Neuronal stem cell (in vitro differentiated cells): ENCODE data around the gene ETFDH.
A peak's percentile ranks its signal among the peaks of the same experiment; 100 is the strongest.

ENCODE experiments used
- DNase-seq: peaks from one replicate; pipeline ENCODE4 v3.0.0-alpha.2; 2013; ENCODE audit warnings: low spot score
- H2AFZ ChIP-seq: one replicate; pipeline ENCODE4 v1.6.1; 2013; ENCODE audit warnings: mild to moderate bottlenecking, low read length, inconsistent platforms
- H2AK5ac ChIP-seq: 2 replicates; pipeline ENCODE4 v1.6.1; 2013; ENCODE audit warnings: low read depth, mild to moderate bottlenecking, inconsistent platforms, low read length, moderate library complexity, mixed read lengths
- H2BK120ac ChIP-seq: 2 replicates; pipeline ENCODE4 v1.6.1; 2013; ENCODE audit warnings: low read depth, mild to moderate bottlenecking, inconsistent platforms, low read length, moderate library complexity, mixed read lengths
- H2BK12ac ChIP-seq: one replicate; pipeline ENCODE4 v1.6.1; 2013; ENCODE audit warnings: low read length, inconsistent platforms
- H2BK15ac ChIP-seq: 2 replicates; pipeline ENCODE4 v1.6.1; 2013; ENCODE audit warnings: mild to moderate bottlenecking, low read length, inconsistent platforms, mixed read lengths
- H2BK5ac ChIP-seq: one replicate; pipeline ENCODE4 v1.6.1; 2013; ENCODE audit warnings: inconsistent platforms, mild to moderate bottlenecking, low read length, moderate library complexity
- H3K14ac ChIP-seq: one replicate; pipeline ENCODE4 v1.6.1; 2013; ENCODE audit warnings: low read length, inconsistent platforms
- H3K18ac ChIP-seq: 2 replicates; pipeline ENCODE4 v1.6.1; 2013; ENCODE audit warnings: low read length, inconsistent platforms
- H3K23ac ChIP-seq: 2 replicates; pipeline ENCODE4 v1.6.1; 2013; ENCODE audit warnings: low read depth, mild to moderate bottlenecking, mixed read lengths, low read length, inconsistent platforms; ENCODE audit not compliant: poor library complexity
- H3K27ac ChIP-seq: replicated peaks from 3 replicates; pipeline ENCODE4 v1.5.1; 2013; ENCODE audit warnings: low read length, inconsistent platforms
- H3K27me3 ChIP-seq, 3 experiments: 2 replicates each; pipeline ENCODE4 v1.6.1; 2013; ENCODE audit warnings: low read length in 3 of 3, mild to moderate bottlenecking in 2 of 3, inconsistent platforms in 1 of 3, low read depth in 1 of 3, mixed read lengths in 1 of 3, moderate library complexity in 1 of 3; ENCODE audit not compliant: control insufficient read depth in 3 of 3, insufficient read depth in 3 of 3
- H3K36me3 ChIP-seq, 2 donors: replicated peaks in 1 of 2; 2 replicates each; pipeline ENCODE4 v1.6.1; 2013; ENCODE audit warnings: low read length in 2 of 2; ENCODE audit not compliant: control insufficient read depth in 2 of 2, insufficient read depth in 2 of 2
- H3K4ac ChIP-seq: 2 replicates; pipeline ENCODE4 v1.6.1; 2013; ENCODE audit warnings: inconsistent platforms, mild to moderate bottlenecking, low read length, moderate library complexity
- H3K4me1 ChIP-seq, 2 donors: 1 replicate in 1 of 2; 2 replicates in 1 of 2; pipeline ENCODE4 v1.6.1; 2013; ENCODE audit warnings: low read length in 2 of 2, low read depth in 1 of 2; ENCODE audit not compliant: control insufficient read depth in 2 of 2, insufficient read depth in 1 of 2
- H3K4me2 ChIP-seq: one replicate; pipeline ENCODE4 v1.6.1; 2013; ENCODE audit warnings: mild to moderate bottlenecking, low read length, inconsistent platforms; ENCODE audit not compliant: insufficient read depth, poor library complexity, severe bottlenecking
- H3K4me3 ChIP-seq, 2 donors: 2 replicates each; pipeline ENCODE4 v1.5.1; 2013; ENCODE audit warnings: low read length in 2 of 2, mild to moderate bottlenecking in 2 of 2, inconsistent platforms in 1 of 2, moderate library complexity in 1 of 2
- H3K79me1 ChIP-seq: one replicate; pipeline ENCODE4 v1.6.1; 2013; ENCODE audit warnings: low read depth, mild to moderate bottlenecking, inconsistent platforms, low read length, moderate library complexity
- H3K9ac ChIP-seq: one replicate; pipeline ENCODE4 v1.6.1; 2013; ENCODE audit warnings: mild to moderate bottlenecking, low read depth, low read length, inconsistent platforms; ENCODE audit not compliant: poor library complexity
- H3K9me3 ChIP-seq, 2 donors: replicated peaks in 1 of 2; 2 replicates each; pipeline versions ENCODE3 to v1.6.1; 2013; ENCODE audit warnings: low read length in 2 of 2, mild to moderate bottlenecking in 2 of 2, inconsistent platforms in 1 of 2, low read depth in 1 of 2, mixed read lengths in 1 of 2, moderate library complexity in 1 of 2; ENCODE audit not compliant: control insufficient read depth in 2 of 2, insufficient read depth in 1 of 2
- H4K8ac ChIP-seq: one replicate; pipeline ENCODE4 v1.6.1; 2013; ENCODE audit warnings: low read depth, mild to moderate bottlenecking, inconsistent platforms, low read length, moderate library complexity
- H4K91ac ChIP-seq: one replicate; pipeline ENCODE4 v1.6.1; 2013; ENCODE audit warnings: low read length, low read depth, mild to moderate bottlenecking, inconsistent platforms; ENCODE audit not compliant: poor library complexity
- WGBS, 2 donors: extraction: QIAGEN DNeasy Blood & Tissue Kit; methylation state at CpG; one replicate each; pipeline ENCODE4 v1.1.7; 2013; ENCODE audit warnings: missing lambda C conversion rate in 2 of 2, mixed read lengths in 1 of 2; ENCODE audit not compliant: insufficient read length in 2 of 2, insufficient replicate concordance in 1 of 2; ENCODE audit errors: extremely low coverage in 2 of 2; 5-methylcytosine and 5-hydroxymethylcytosine counted together

The ETFDH gene

DNA sequence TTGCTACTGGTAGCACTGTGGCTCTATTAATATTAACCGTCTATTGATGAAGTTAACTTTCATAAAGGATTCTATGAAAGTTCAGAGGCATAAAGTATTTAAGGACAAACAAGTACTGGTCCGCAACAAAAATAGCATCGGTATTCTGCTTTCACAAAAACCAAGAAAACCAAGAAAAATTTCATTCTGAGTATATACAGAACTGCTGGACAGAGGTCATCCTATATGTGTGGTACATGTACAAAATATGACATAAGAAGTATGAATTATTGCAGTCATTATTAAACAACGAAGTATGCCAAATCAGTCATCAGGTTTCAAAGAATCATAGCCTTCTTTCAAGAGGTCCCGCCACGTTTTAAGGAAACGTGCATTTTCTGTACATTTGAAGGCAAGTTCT is 2.8 kb upstream of the ETFDH start:
- H3K9me3 ChIP-seq, result no peaks in the 10 kb centered on the region
- H3K4me1 ChIP-seq, result peaks cover 0 to 2% of the 10 kb centered on the region in 2 donors
- H4K91ac ChIP-seq, result no peak overlapping the region
- H2BK15ac ChIP-seq, result no peak overlapping the region
- H3K18ac ChIP-seq, result no peak overlapping the region
- no CpG with 5 or more reads among the region's 7 CpGs for WGBS, 2 donors
- no peak overlapping the region for H3K14ac ChIP-seq
- DNase-seq, result no peak
- peaks cover 5% of the 10 kb centered on the region for H3K79me1 ChIP-seq
- H2BK12ac ChIP-seq, result no peak overlapping the region
- H2BK120ac ChIP-seq, result no peak overlapping the region
- no peak overlapping the region for H3K27ac ChIP-seq
- no peak overlapping the region for H4K8ac ChIP-seq
- H3K4ac ChIP-seq, result no peak overlapping the region
- no peak overlapping the region for H3K23ac ChIP-seq
- no peak overlapping the region for H3K9ac ChIP-seq
- H3K36me3 ChIP-seq, result peaks cover 5 to 51% of the 10 kb centered on the region in 2 donors
- H2AFZ ChIP-seq, result no peak overlapping the region
- no peaks in the 10 kb centered on the region for H3K27me3 ChIP-seq
- no peak overlapping the region for H3K4me2 ChIP-seq
- H2AK5ac ChIP-seq, result no peak overlapping the region
- H3K4me3 ChIP-seq, result no peak overlapping the region
- no peak overlapping the region for H2BK5ac ChIP-seq

- no peak overlapping the region for H3K4ac ChIP-seq
- peak overlapping the region; percentile 96 for H3K18ac ChIP-seq
- H2BK15ac ChIP-seq, result peak overlapping the region; percentile 27
- H3K27ac ChIP-seq, result peak overlapping the region; percentile 91
- H2BK120ac ChIP-seq, result no peak overlapping the region
- H3K23ac ChIP-seq, result peak overlapping the region; percentile 75
- H2BK12ac ChIP-seq, result peak overlapping the region; percentile 42
- no peaks in the 10 kb centered on the region for H3K27me3 ChIP-seq
- no CpG with 5 or more reads among the region's 35 CpGs for WGBS, 2 donors
- peak overlapping the region; percentile 94 for H2AFZ ChIP-seq
- H3K36me3 ChIP-seq, result peaks cover 3 to 36% of the 10 kb centered on the region in 2 donors
- DNase-seq, result peak; percentile 69
- H2BK5ac ChIP-seq, result no peak overlapping the region
- H4K91ac ChIP-seq, result peak overlapping the region; percentile 82
- peaks cover 3% of the 10 kb centered on the region for H3K79me1 ChIP-seq
- H4K8ac ChIP-seq, result no peak overlapping the region
- peak overlapping the region; percentile 74 for H3K4me2 ChIP-seq
- peak overlapping the region; percentile 88 to 95 for H3K4me3 ChIP-seq
- H3K9ac ChIP-seq, result peak overlapping the region; percentile 95
- peak overlapping the region; percentile 57 for H2AK5ac ChIP-seq
- H3K4me1 ChIP-seq, result peaks cover 0 to 2% of the 10 kb centered on the region in 2 donors
- no peaks in the 10 kb centered on the region for H3K9me3 ChIP-seq
- H3K14ac ChIP-seq, result peak overlapping the region; percentile 95
Measured at GRCh38 chr4:158670975-158671664, 976 bp upstream of the ETFDH start.

DNA sequence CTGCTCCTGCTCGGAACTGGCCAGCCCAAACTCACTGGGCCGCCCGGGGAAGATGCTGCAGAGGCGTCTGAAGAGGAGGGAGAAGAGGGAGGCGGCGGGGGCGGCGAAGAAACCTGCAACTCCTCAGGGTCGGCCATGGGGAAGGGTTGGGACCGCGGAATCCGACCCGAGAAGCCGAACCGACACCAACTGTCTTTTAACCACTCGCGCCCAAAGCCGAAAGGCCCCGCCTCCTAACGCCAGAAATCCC is 506 bp upstream of the ETFDH start, which contains the start of gene C4orf46:
TSS of gene C4orf46 (minus strand) at position 223 of the 250 bp plus-strand sequence. CDS start at position 137, 86 bp downstream.
- Histone ChIP-seq H2AK5ac (peak within 1 kb of the TSS; percentile 57), H3K36me3 (peaks cover 3 to 32% of the 10 kb centered on the region in 2 donors), H3K4ac (no peak within 1 kb of the TSS), H3K9ac (peak within 1 kb of the TSS; percentile 95), H2BK5ac (no peak within 1 kb of the TSS), H3K18ac (peak within 1 kb of the TSS; percentile 96), H3K4me3 (peak within 1 kb of the TSS; percentile 88 to 95), H3K23ac (peak within 1 kb of the TSS; percentile 75), H3K4me1 (peaks cover 0 to 2% of the 10 kb centered on the region in 2 donors), H4K8ac (no peak within 1 kb of the TSS), H3K79me1 (peaks cover 3% of the 10 kb centered on the region), H3K27me3 (no peaks in the 10 kb centered on the region), H3K9me3 (no peaks in the 10 kb centered on the region), H2BK15ac (peak within 1 kb of the TSS; percentile 27), H3K27ac (peak within 1 kb of the TSS; percentile 91), H2BK12ac (peak within 1 kb of the TSS; percentile 42), H4K91ac (peak within 1 kb of the TSS; percentile 82), H2BK120ac (no peak within 1 kb of the TSS), H3K14ac (peak within 1 kb of the TSS; percentile 95), H3K4me2 (peak within 1 kb of the TSS; percentile 74), H2AFZ (peak within 1 kb of the TSS; percentile 94)
- no CpG with 5 or more reads among the region's 20 CpGs for WGBS, 2 donors
- DNase-seq, result no peak

DNA sequence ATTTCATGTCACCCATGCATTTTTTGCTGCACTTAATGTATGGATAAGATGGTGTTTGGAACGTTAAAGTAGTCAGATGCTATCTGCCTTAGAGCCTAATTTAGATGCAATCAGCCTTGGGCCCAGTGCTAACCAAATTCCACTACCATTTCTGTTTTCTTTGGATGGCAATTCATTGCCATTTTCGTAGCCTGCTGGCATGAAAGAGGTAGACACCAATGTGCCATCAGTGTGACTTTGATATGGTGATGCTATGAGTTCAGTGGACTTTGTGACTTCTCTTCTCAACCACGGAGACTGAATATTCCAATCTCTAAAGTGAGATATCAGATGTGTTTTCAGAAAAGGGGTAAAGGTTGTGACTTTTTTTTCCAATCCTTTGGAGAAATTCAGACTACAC is 1.5 kb downstream of the ETFDH start:
- peaks cover 0 to 2% of the 10 kb centered on the region in 2 donors for H3K4me1 ChIP-seq

More for the DNA sequence above, 1.5 kb downstream of the ETFDH start:
- Histone ChIP-seq H3K9ac (no peak overlapping the region), H3K18ac (no peak overlapping the region), H2AFZ (no peak overlapping the region), H2AK5ac (no peak overlapping the region), H2BK12ac (no peak overlapping the region), H3K36me3 (peaks cover 2 to 11% of the 10 kb centered on the region in 2 donors), H3K4me3 (no peak overlapping the region), H3K4me2 (no peak overlapping the region), H3K4ac (no peak overlapping the region), H2BK15ac (no peak overlapping the region), H2BK120ac (no peak overlapping the region), H3K14ac (no peak overlapping the region), H4K8ac (no peak overlapping the region), H3K23ac (no peak overlapping the region), H3K27ac (no peak overlapping the region), H3K27me3 (no peaks in the 10 kb centered on the region), H3K79me1 (peaks cover 3% of the 10 kb centered on the region), H3K9me3 (no peaks in the 10 kb centered on the region), H4K91ac (no peak overlapping the region), H2BK5ac (no peak overlapping the region)
- DNase-seq, result no peak
- no CpG with 5 or more reads among the region's 3 CpGs for WGBS, 2 donors
